ENCODE measurements around the gene TMEM63A.
"Not testable (repeated sequence)": the region's sequence is repeated elsewhere in the genome, so short reads cannot be mapped to it uniquely, and the experiment has no call there.

TMEM63A gene
- total RNA-seq: 47.1 to 208 (median 145) reads per million in 4 experiments

- peak; percentile 83 for DNase-seq
These were observed at the start of gene TMEM63A for GRCh38 chr1:225881959-225882693. Gene TMEM63A, minus strand, starts transcription at chr1:225882380. Its CDS starts 4,800 bp downstream, at chr1:225877580.

DNA sequence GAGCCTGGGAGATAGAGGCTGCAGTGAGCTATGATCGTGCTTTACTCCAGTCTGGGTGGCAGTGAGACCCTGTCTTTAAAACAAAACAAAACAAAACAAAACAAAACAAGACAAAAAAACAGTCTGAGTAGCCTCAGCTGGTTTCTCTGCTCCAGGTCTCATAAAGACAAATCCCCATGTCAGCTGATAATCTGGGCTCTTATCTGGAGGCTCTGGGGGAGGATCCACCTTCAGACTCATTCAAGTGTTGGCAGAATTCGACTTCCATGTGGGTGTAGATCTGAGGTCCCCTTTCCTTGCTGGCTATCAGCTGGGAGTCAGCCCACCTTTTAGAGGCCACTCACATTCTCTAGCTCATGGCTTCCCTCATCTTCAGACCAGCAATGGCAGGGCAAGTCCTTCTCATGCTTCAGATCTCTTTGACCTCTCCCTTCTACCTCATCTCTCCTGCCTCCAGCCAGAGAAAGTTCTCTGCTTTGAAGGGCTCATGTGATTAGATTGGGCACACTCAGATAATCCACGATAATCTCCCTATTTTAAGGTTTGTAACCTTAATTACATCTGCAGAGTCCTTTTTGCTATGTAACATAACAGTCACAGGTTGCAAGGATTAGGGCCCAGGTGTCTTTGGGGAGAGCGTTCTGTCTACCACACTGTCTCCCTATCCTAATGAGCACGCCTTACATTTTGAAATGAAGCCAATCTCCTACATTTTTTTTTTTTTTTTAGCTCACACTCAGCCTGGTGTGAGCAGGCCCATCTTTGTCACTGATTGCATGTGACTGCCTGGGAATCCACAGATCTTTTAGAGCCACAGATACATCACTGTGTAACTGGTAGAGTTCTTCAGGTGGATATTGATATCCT lies 49.3 kb upstream of the TMEM63A start:
- no peak for DNase-seq

GRCh38 chr1:225930566-225930965 lies 48.4 kb upstream of the TMEM63A start:
- DNase-seq: no peak

DNA sequence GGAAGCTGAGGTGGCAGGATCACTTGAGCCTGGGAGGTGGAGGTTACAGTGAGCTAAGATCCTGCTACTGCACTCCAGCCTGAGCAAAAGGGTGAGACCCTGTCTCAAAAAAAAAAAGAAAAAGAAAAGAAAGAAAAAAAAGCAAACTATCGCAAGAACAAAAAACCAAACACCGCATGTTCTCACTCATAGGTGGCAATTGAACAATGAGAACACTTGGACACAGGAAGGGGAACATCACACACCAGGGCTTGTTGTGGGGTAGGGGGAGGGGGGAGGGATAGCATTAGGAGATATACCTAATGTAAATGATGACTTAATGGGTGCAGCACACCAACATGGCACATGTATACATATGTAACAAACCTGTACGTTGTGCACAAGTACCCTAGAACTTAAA lies 47.3 kb upstream of the TMEM63A start:
- DNase-seq: not testable (repeated sequence)

DNA sequence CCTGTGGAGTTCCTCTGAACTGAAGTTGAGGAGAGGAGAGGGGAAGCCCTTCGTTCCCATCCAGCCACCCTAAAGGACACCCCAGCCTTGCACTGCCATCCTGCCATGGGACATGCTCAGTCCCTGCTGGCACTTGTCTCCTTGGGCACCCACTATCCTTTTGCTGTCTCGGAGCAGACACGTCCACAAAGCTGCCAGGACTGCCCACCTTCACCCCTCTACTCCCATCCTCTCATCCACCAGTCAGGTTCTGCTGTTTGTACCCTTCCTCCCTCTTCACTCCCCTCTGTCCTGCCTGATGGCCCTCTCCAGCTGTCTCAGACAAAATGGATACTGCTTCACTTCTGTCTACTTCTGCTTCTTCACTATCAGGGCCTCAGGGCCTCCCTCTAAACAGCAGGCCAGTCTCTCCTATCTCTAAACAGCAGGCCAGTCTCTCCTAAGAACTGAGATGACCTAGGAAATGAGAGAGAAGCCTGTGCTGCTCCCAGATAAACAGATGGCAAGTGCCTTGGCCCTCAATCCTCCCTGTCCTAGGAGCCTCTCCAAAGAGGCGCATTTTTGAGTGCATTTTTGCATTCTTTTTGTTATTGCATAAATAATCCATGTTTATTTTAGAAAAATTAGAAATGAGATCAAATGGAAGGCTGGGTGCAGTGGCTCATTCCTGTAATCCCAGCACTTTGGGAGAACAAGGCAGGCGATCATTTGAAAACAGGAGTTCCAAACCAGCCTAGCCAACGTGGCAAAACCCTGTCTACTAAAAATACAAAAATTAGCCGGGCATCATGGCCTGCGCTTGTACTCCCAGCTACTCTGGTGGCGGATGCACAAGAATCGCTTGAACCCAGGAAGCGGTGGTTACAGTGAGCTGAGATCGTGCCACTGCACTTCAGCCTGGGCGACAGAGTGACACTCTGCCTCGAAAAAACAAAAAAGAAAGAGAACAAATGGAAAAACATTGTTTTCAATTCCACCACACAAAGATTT lies 46.3 kb upstream of the TMEM63A start:
- no peak for DNase-seq

DNA sequence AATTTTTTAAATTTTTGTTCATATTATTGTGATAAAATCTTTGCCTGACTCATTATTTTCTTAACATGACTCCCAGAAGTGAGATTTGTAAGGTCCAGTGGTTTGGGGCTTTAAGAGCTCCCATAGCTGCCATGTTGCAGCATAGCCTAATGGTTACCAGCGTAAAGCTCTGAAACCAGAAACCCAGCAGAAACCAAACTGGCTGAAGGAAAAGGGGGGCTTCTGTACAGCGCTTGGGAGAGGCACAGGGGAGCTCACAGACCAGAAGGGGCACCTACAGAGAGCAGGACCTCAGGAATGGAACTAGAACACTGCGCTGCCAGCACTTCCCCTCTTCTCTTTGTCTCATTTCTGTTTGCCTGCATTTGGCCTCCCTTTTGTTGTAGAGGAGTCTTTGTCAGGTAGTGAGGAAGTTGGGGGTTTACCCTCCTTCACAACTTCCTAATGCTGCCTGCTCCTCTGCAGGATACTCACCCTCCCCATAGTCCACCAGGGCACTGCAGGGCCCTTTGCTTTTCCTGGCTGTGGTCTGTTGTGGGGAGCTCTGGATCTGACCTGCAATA lies 44.5 kb upstream of the TMEM63A start:
- no peak for DNase-seq

DNA sequence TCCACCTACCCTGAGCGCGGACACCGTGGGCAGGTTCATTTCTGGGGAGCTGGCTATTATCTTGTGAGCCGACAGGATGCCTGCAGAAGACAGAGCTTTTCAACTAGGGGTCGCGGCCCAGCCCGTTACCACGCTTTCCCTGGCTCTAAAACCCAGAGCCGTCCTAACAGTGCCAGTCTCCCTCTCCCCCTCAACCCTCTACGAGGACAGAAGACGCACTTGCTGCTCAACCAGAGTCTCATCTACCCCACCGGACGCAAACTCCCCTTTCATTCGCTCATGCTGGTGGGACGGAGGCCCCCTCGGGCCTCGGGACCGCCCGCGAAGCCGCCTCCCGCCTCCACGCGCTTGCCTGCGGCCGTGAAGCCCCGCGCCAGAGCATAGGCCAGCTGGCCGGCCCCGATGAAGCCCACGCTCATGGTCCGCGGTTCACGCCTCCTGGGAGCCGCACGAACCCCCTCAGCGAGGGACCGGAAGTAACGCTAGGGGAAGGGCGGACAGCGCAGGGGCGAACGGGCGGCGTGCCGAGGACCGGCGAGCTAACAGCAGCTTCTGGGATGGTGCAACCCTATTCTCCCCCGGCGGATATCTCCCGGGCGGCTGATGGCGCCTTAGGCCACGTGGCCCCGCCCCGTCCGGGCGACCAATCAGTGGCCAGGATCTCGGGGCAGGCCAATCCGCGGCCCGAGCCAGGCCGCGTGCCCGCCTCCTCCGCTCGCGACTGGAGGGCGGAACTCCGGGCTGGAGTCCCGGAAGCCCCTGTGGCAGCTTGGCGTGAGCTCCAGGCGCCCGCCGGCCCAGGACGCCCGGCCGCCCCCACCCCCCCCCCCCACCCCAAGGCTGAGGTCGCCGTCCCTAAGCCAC lies 41.7 kb upstream of the TMEM63A start, which contains the start of gene PYCR2:
Gene PYCR2, minus strand, starts transcription at position 559 of the 864 bp plus-strand sequence. Its CDS starts 140 bp downstream, at position 419.
- peak; percentile 91 for DNase-seq

DNA sequence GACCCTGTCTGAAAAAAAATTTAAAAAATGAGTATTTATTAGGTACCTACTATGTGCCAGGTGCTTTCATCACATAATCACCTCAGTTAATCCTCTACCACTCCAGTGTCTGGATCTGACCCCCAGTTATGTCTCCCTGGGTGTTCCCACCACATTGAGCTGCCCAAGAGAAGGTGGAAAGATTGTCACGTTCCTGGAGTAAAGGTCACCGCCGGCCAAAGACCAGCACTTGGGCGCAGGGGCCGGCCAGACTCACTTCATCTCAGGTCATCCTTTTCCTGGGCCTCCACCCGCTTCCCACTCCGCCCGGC lies 41.2 kb upstream of the TMEM63A start:
- no peak for DNase-seq

- DNase-seq: no peak
These were observed 39.8 kb upstream of the TMEM63A start for GRCh38 chr1:225921734-225922709.

- no peak for DNase-seq
These were observed 37.7 kb upstream of the TMEM63A start for GRCh38 chr1:225919906-225920305.

DNA sequence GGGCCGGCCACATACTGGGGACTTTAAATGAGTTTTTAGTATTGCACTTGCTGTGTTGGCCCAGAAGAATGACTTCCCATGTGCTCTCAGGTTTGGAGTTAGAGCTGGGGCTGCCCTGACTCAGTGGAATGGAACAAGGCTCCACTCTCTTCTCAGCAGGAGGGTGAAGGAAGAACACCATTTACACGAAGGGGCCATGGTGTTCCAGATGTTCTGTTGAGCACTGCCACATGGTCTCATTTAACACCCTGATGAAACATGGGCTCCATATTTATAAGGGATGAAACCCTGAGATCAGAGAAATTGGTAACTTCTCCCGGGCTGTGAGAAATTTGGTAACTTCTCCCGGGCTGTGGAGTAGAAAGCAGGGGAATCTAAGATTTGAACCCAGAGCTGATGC lies 36.1 kb upstream of the TMEM63A start:
- no peak for DNase-seq

DNA sequence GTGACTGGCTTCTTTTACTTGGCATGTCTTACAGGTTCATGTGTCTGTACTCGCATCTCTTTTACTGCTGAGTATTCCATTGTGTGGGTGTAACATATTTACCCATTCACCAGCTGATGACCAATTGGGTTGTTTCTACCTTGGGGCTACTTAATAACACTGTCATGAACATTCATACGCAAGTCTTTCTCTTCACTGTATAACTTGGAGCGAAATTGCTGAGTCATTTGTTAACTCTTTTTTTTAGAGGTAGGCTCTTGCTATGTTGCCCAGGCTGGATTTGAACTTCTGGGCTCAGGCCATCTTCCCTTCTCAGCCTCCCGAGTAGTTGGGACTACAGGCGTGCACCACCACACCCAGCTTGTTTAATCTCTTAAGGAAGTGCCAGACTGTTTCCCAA lies 35.4 kb upstream of the TMEM63A start:
- DNase-seq: no peak

GRCh38 chr1:225917101-225917500 lies 34.9 kb upstream of the TMEM63A start:
- no peak for DNase-seq

DNA sequence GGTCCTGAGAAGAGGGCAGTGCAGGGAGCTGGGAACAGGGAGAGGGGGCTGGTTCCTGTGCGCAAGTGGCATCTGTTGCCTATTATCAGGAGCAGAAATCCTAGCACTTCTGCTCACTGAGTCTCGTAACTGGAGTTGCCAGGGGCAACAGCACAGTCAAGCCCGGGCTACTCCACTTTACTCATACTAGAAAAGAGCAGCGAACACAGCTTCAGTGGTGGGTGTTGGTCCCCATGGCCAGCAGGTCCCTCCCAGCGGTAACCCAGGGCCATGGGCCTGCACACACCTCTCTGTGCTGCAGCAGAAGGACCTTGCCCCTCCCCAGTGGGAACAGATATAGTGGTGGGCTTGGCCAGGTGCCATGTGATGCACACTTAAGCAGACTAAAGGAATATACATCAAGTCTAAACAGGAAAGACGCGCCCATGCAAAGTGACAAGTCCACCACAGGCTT lies 33.4 kb upstream of the TMEM63A start:
- no peak for DNase-seq

DNA sequence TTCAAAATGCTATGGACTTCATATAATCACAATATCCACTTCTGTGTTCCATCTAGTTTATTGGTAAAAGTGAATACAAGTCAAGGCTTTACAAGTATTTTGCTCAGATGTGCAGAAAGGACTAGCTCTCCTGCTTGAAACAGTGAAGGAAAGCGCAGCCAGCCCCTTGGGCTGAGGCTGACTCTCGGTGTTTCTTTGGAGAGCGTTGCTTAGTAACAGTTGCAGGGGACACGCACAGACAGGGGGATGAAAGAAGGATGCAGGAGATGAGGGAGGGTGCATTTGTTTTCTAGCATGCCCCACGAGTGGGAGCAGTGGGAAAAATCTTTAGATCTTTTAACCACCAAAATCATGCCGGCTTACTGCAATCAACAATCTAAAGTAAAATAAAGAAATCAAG lies 32.8 kb upstream of the TMEM63A start:
- DNase-seq: no peak

DNA sequence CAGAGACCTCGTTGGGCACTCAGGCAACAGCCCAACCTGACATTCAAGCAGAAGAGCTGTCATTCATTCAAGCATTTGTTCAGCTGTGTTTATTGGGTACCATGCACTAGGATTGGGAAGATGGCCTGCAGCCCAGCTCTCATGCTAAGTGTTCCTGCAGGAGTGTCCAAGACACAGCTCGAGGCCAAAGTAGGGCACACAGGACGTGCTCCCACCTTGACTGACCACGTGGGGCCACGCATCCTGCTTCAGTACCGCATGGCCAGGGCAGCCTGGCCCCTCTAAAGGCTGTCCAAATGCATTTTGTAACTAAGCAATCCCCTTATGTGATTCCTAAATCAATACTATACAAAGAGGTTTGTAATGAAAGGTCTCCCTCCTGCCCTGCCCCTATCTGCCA lies 32.2 kb upstream of the TMEM63A start:
- DNase-seq: no peak

GRCh38 chr1:225911191-225912130 lies 29.3 kb upstream of the TMEM63A start:
- peak; percentile 60 for DNase-seq

- no peak for DNase-seq
These were observed 27.3 kb upstream of the TMEM63A start for GRCh38 chr1:225909477-225909876.

DNA sequence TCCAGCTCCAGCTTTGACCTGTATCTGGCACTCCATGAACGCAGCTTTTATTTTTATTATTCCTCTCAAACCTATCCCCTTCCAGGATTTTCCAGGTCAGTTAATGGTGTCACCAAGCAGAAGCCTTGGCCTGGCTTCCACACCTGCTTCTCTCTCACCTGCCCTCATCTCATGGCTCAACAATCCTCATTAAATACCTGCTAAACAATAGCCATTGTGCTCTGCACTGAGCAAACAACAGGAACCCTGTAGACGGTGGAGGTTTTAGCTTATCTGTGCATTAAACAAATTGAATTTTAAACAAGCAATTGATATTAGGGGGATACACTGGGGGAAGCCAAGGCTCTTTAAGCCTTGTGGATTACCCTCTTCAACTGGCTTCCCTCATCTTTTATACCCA lies 26.6 kb upstream of the TMEM63A start:
- no peak for DNase-seq

Data from effector CD8-positive, alpha-beta T cell (primary cell).